Tibial nerve (tissue), 4 donors: ENCODE data around the gene TBC1D14. TPM values are rescaled to one million over a fixed set of nuclear protein-coding genes. Genes with fewer than 3 reads are reported as not detected.

Experiments
- DNase-seq, 2 donors: peaks; one replicate each; pipeline ENCODE4 v3.0.0-alpha.2; 2019; ENCODE audit warnings: low spot score in 2 of 2
- H3K27ac ChIP-seq, 4 donors: fragments of 200-600 bp; sonication (generic) in 3 of 4; one replicate each; pipeline ENCODE4 v1.5.1; 2017 to 2019; ENCODE audit warnings: mild to moderate bottlenecking in 1 of 4
- H3K27me3 ChIP-seq, 2 donors: fragments of 200-600 bp; sonication (generic) in 1 of 2; one replicate each; pipeline versions ENCODE4 v1.5.1 to v1.6.0; 2017 to 2019
- H3K36me3 ChIP-seq, 3 donors: fragments of 200-600 bp; sonication (generic); one replicate each; pipeline ENCODE4 v1.5.1; 2018 to 2019
- H3K4me1 ChIP-seq, 4 donors: fragments of 200-600 bp; sonication (generic) in 3 of 4; one replicate each; pipeline ENCODE4 v1.5.1; 2017 to 2019
- H3K4me3 ChIP-seq, 4 donors: fragments of 200-600 bp; sonication (generic) in 3 of 4; one replicate each; pipeline ENCODE4 v1.5.1; 2017 to 2019; ENCODE audit warnings: mild to moderate bottlenecking in 1 of 4, moderate library complexity in 1 of 4
- H3K9me3 ChIP-seq, 4 donors: fragments of 200-600 bp; sonication (generic) in 3 of 4; one replicate each; pipeline ENCODE4 v1.5.1; 2017 to 2019
- CTCF ChIP-seq, 5 experiments: fragments of 200-600 bp in 3 of 5; fragments of 450-650 bp in 2 of 5; sonication (generic) in 3 of 5; IDR thresholded peaks; one replicate each; pipeline ENCODE4 v1.5.1; 2016 to 2019; ENCODE audit warnings: antibody characterized with exemption in 5 of 5, mild to moderate bottlenecking in 3 of 5, moderate library complexity in 2 of 5
- EP300 ChIP-seq, 2 donors: sonication (generic); formaldehyde crosslinking; IDR thresholded peaks; one replicate each; pipeline ENCODE4 v1.6.1; 2017; ENCODE audit warnings: antibody characterized with exemption in 2 of 2, mild to moderate bottlenecking in 1 of 2
- POLR2A ChIP-seq, 2 donors: fragments of 450-650 bp; IDR thresholded peaks; one replicate each; pipeline ENCODE4 v1.6.1; 2017; ENCODE audit warnings: antibody characterized with exemption in 2 of 2, mild to moderate bottlenecking in 2 of 2, moderate library complexity in 2 of 2
- WGBS, 2 donors: methylation state at CpG; one replicate each; pipeline ENCODE4 v1.1.5; 2018; 5-methylcytosine and 5-hydroxymethylcytosine counted together
- total RNA-seq, 4 donors: library from RNA; depleted of rRNA; stranded (reverse); fragments of >200 nt; gene quantifications; one replicate each; pipeline ENCODE4 v1.1.0, GENCODE V29; 2016

Gene TBC1D14
- total RNA-seq, 4 donors from 2014 or later: 46.9 to 65.7 (median 51.3) TPM

DNA sequence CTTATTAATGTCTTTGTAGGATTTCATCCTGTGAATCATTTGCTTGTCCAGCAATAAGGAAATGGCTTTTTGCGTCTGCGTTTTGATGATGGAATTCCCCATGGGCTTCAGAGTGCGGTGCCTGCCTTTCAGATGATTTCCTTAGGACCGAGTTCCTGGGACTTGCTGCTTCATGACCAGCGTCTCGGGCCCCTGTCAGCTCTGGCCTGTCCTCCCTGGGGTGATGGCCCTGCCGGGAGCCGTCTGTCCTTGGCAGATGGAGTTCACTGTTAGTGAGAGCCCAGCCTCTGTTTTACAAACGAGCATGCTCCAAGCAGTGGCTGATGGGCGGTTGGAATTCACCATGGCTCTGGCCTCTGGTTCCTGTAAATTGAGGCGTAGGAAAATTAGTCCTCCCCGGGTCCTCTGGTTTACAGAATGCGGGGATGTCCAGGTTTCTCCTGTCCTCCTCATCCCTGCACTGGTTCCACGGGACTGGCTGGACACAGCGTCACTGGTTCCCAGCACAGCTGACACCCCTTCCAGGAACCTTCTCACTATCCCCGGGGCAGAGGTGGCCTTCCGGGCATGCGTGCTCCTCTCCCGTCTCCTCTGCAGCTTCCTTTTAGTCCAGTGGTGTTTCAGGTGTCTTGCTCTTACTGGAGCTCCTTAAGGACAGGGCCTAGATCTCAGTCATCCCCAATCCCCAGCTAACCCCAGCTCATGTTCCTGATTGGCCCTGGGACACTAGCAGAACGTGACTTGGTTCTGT, 34.9 kb downstream of the TBC1D14 start:
- Histone ChIP-seq H3K4me3 (no peak overlapping the region), H3K27ac (peak overlapping the region in 3 of 4 donors; percentile 82 to 93 (median 89)), H3K4me1 (peaks cover 5 to 64% (median 41%) of the 10 kb centered on the region in 4 donors), H3K27me3 (no peaks in the 10 kb centered on the region), H3K36me3 (no peaks in the 10 kb centered on the region), H3K9me3 (no peaks in the 10 kb centered on the region)
- TF ChIP-seq EP300 (IDR thresholded peaks at IDR 0.05) (no peak), POLR2A (IDR thresholded peaks at IDR 0.05) (no peak), CTCF (IDR thresholded peaks at IDR 0.05) (no peak)
- 66 to 69% methylated on average over 19 to 20 of the region's 20 CpGs for WGBS, 2 donors
- DNase-seq: no peak

DNA sequence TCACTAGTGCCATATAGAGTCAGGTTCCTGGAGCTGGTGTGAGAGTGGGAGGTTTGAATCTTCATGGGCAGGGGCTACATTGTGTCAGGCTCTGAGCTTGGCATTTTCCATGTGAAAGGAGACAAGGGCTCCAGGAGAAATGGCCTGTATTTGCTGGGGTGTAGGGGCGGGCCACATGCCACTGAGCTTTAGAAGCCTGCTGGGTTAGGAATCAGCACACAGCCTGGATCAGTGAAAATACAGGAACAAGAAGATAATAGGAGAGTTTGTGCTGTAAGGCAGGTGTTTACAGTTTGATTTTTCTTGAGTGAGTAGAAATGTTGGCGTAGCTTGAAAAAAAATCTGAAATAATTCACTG, 35.4 kb downstream of the TBC1D14 start:
- DNase-seq: no peak
- WGBS, 2 donors: 95 to 98% methylated on average over 2 of the region's 2 CpGs
- H3K27me3 ChIP-seq: no peaks in the 10 kb centered on the region
- H3K4me3 ChIP-seq: no peak overlapping the region
- no peaks in the 10 kb centered on the region for H3K36me3 ChIP-seq
- TF ChIP-seq CTCF (IDR thresholded peaks at IDR 0.05): no peak
- TF ChIP-seq EP300 (IDR thresholded peaks at IDR 0.05): no peak
- TF ChIP-seq POLR2A (IDR thresholded peaks at IDR 0.05): no peak
- H3K9me3 ChIP-seq: no peaks in the 10 kb centered on the region
- H3K27ac ChIP-seq: peak overlapping the region in 3 of 4 donors; percentile 82 to 93 (median 89)
- H3K4me1 ChIP-seq: peaks cover 5 to 58% (median 37%) of the 10 kb centered on the region in 4 donors

- Histone ChIP-seq H3K27ac (no peak overlapping the region), H3K9me3 (no peaks in the 10 kb centered on the region), H3K4me1 (peaks cover 3 to 51% (median 23%) of the 10 kb centered on the region in 4 donors), H3K27me3 (no peaks in the 10 kb centered on the region), H3K4me3 (no peak overlapping the region), H3K36me3 (no peaks in the 10 kb centered on the region)
- TF ChIP-seq CTCF (IDR thresholded peaks at IDR 0.05) (no peak), EP300 (IDR thresholded peaks at IDR 0.05) (no peak), POLR2A (IDR thresholded peaks at IDR 0.05) (no peak)
- no peak for DNase-seq
- WGBS, 2 donors: 96 to 97% methylated on average over 7 of the region's 7 CpGs
These were observed 36.9 kb downstream of the TBC1D14 start for GRCh38 chr4:6946497-6946896.

DNA sequence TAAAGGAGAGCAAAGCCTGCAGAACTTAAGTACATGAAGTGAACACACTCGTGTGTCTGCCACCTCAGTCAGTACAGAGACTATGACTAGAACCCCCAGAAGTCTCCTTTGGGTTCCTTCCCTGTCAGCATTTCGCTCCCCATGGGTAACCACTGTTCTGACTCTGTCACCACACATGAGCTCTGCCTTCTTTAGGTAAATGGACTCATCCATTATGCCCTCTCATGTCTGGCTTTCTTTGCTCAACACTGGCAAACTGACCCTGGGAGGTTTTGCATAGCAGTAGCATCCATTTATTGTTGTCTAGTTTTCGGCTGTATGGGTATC, 38.5 kb downstream of the TBC1D14 start:
- peaks cover 0 to 40% (median 11%) of the 10 kb centered on the region in 4 donors for H3K4me1 ChIP-seq
- H3K4me3 ChIP-seq: no peak overlapping the region
- H3K9me3 ChIP-seq: no peaks in the 10 kb centered on the region
- no peaks in the 10 kb centered on the region for H3K36me3 ChIP-seq
- 78 to 84% methylated on average over 3 of the region's 3 CpGs for WGBS, 2 donors
- H3K27ac ChIP-seq: peak overlapping the region in 1 of 4 donors; percentile 51
- H3K27me3 ChIP-seq: no peaks in the 10 kb centered on the region
- TF ChIP-seq CTCF (IDR thresholded peaks at IDR 0.05) (no peak), POLR2A (IDR thresholded peaks at IDR 0.05) (no peak), EP300 (IDR thresholded peaks at IDR 0.05) (no peak)
- DNase-seq: no peak

DNA sequence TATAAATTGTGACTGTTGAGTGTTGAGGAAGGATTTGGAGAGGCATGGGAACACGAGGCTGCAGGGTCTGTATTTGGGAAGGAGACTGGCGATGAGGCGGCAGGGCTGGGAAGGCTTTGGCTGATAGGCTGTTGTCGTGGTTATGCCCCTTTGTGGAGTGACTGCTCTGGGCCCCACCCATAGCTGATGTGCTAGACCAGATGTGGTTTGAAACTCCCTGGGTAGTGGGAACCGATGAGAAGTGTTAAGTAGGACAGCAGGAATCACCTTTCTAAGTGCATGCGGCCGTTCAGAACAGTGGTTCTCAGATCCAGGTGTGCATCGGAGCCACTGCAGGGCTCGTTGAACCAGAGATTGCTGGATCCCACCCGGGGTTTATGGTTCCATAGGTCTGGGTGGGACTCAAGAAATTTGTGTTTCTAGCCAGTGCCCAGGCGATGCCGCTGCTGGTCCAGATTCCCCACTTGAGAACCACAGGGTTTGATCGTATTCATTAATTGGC, 42.3 kb downstream of the TBC1D14 start:
- TF ChIP-seq CTCF (IDR thresholded peaks at IDR 0.05) (no peak), POLR2A (IDR thresholded peaks at IDR 0.05) (no peak), EP300 (IDR thresholded peaks at IDR 0.05) (no peak)
- no peaks in the 10 kb centered on the region for H3K27me3 ChIP-seq
- WGBS, 2 donors: 84 to 91% methylated on average over 13 of the region's 13 CpGs
- no peak overlapping the region for H3K4me3 ChIP-seq
- peaks cover 0 to 27% (median 3%) of the 10 kb centered on the region in 4 donors for H3K4me1 ChIP-seq
- H3K27ac ChIP-seq: no peak overlapping the region
- no peak for DNase-seq
- no peaks in the 10 kb centered on the region for H3K9me3 ChIP-seq
- no peaks in the 10 kb centered on the region for H3K36me3 ChIP-seq
